Panc1 (cell line): ENCODE data around the gene NREP.

Source experiments
- POLR2AphosphoS5 ChIP-seq: IDR thresholded peaks from 2 replicates; pipeline ENCODE4 v1.6.1; 2012; ENCODE audit warnings: mild to moderate bottlenecking, low read depth, low read length, moderate library complexity
- TF ChIP-seq, protein P1 (sequence below): fragments of 450-650 bp; IDR thresholded peaks from 2 replicates; pipeline ENCODE4 v1.5.1; 2017; ENCODE audit warnings: mild to moderate bottlenecking

DNA sequence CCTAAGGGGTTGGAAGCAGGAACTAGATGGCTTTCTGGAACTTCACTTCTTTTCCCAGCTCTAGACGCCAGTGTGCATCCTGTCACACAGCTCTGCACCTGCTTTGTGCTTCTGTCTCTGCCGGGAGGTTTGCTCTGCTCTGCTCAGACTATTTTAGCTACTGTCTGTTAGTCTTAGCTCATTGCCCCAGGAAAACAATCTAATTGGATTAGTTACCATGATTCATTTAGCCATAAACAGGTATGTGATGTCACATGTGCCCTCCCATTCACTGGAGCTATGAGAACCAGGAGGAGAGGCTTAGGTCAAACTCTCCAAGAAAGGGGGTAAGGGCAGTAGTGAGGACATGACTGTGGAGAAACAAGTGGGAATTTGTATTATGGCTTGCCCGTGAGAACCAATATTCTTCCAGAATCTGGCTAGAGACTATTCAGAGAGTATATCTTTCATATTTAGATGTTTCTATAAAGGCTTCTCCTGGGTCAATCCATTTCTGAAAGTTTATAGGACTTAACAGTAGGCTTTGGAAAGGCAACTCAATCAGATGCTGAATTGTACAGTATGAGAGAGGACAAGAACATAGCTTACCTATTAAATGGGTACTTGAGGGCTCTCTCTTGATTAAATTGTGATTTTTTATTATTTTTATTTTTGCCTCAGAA lies 22.4 kb upstream of the NREP start:
- TF ChIP-seq POLR2AphosphoS5, result no peak
- TF ChIP-seq, protein P1, sequence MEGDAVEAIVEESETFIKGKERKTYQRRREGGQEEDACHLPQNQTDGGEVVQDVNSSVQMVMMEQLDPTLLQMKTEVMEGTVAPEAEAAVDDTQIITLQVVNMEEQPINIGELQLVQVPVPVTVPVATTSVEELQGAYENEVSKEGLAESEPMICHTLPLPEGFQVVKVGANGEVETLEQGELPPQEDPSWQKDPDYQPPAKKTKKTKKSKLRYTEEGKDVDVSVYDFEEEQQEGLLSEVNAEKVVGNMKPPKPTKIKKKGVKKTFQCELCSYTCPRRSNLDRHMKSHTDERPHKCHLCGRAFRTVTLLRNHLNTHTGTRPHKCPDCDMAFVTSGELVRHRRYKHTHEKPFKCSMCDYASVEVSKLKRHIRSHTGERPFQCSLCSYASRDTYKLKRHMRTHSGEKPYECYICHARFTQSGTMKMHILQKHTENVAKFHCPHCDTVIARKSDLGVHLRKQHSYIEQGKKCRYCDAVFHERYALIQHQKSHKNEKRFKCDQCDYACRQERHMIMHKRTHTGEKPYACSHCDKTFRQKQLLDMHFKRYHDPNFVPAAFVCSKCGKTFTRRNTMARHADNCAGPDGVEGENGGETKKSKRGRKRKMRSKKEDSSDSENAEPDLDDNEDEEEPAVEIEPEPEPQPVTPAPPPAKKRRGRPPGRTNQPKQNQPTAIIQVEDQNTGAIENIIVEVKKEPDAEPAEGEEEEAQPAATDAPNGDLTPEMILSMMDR, result no peak
